HG03103 (cell line): Measurements from ENCODE around the gene PDRG1.

ENCODE experiments used
- ATAC-seq: cut with Tn5 transposase; IDR thresholded peaks from one replicate; pipeline ENCODE4 v1.9.1; 2021; ENCODE audit warnings: low read depth; ENCODE audit not compliant: unreplicated experiment

The PDRG1 gene

DNA sequence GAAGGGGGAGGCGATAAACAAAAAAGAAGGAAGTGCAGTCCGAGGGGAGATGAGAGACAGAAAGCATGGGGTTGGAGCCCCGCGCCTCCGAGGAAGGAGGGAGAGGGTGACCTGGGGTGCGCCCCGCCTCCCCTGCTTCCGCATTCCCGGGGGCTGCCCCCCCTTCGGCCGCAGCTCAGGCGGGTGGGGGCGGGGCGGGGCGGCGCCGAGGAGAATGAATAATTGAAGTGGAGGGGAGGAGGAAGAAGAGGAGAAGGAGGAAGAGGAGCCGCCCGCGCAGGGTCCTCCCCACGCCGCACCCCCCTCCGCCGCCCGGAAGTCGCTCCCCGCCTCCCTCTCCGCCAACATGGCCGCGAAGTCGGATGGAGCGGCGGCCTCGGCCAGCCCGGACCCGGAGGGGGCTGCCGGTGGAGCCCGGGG is 16.0 kb upstream of the PDRG1 start, which contains the start of gene XKR7:
Gene XKR7, plus strand, starts transcription at position 322 of the 420 bp plus-strand sequence. Its CDS starts 25 bp downstream, at position 347.
- no peak for ATAC-seq

DNA sequence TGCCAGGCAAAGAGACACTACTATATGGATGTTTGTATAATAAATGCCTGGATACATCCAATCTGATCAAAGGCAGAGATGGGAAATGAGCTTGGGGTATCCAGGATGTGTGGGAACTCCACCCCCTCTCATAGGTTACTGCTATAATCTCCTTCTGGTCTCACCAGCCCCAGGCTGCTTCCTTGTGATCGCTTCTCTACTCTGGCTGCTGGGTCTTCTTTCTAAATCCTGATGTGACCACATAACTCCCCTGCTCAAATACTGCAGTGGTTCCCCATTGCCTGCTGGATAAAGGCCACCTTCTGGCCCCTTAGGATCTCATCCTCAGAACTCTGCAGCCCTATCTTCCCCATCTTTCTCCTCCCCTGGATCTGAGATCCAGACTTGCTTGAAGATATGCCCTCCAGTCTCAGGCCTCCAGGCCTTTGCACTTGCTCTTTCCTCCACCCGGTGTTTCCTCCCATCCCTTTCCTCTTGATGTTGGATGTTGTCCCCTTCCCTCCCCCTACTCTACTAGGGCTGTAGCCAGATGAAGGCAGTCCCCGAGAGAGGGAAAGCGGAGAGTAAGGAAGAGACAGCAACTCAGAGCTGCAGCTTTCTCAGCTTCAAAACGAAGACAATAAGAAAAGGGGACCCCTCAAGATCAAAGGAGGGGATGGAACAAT is 15.3 kb upstream of the PDRG1 start:
- ATAC-seq, result no peak

DNA sequence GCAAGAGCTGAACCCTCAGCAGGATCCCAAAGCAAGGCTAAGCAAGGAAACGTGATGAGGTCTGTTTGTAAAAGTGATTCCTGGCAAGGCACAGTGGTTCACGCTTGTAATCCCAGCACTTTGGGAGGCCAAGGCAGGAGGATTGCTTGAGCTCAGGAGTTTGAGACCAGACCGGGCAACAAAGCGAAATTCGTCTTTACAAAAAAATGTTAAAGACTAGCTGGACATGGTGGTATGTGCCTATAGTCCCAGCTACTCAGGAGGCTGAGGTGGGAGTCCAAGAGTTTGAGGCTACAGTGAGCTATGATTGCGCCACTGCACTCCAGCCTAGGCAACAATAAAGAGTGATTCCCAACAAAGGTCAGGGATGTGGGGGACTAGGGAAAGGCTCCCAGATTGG is 12.0 kb upstream of the PDRG1 start:
- ATAC-seq, result no peak

DNA sequence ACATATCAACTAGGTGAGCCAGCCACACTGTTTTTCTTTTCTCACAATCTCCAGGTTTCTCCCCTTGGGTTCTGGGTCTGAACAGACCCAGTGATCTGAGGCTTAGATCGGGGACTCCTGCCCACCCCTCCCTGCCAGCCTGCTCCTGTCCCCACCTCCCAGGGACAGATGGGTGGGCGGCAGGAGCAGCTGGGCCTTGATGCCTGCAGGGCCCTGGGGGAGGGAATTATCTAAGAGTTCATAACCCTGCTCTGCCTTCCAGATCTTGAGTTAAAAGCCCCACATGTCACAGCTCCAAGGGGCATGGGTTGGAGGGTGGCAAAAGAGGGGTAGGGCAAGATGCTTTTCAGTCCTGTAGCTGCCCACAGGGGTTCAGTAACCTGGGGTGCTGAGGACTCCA is 10.9 kb upstream of the PDRG1 start:
- no peak for ATAC-seq

DNA sequence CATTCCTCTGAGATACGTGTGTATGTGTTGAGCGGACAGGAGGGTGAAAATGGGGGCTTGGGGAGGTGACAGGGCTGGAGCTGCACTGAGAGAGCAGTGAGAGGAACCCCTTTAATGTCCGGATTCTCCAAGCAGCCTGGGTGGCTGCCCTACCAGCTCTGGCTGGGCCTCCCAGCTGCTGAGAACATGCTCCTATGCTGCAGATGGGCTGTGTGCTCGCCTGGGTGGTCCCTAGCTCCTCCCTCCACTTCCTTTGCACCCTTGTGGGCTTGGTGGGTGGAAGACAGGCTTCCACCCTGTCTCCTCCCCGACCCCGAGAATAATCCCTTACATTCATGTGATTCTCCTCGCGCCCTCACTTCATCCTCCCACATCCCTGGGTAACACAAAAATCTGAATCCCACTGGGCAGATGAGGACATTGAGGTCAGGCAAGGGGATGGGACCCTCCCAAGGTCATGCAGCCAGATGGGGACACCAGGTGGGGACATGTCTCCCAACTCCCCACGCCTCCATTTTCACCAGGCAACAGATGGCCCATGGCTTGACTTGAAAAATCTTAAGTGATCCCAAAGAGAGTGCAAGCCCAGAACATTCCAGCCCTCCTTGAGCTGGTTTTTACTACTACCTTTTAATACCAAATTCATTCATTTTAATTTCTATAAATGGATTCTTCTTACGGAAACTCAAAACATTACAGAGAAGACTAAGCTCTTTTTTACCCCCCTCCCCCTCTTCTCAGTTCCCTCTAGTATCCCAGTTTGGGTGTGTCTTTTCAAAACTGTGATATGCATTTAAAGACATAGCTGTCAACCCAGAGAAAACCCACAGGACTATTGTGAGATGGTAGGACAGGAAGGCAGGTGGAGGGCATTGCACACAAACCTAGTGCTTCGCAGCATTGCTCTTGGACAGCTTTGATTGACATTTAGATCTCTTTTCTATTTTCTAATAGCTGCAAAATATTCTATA is 5.0 kb upstream of the PDRG1 start:
- no peak for ATAC-seq

DNA sequence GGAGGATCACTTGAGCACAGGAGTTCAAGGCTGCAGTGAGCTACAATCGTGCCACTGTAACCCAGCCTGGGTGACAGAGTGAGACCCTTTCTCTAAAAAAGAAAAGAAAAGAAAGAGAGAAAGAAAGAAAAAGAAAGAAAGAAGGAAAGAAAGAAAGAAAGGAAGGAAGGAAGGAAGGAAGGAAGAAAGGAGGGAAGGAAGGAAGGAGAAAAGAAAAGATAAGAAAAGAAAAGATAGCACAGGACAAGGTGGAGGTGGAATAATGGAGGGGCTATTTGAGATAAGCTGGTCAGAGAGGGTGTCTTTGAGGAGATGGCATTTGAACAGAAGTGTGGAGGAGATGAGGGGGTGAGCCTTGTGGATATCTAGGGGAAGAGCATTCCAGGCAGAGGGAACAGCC is 2.7 kb upstream of the PDRG1 start:
- ATAC-seq, result no peak

DNA sequence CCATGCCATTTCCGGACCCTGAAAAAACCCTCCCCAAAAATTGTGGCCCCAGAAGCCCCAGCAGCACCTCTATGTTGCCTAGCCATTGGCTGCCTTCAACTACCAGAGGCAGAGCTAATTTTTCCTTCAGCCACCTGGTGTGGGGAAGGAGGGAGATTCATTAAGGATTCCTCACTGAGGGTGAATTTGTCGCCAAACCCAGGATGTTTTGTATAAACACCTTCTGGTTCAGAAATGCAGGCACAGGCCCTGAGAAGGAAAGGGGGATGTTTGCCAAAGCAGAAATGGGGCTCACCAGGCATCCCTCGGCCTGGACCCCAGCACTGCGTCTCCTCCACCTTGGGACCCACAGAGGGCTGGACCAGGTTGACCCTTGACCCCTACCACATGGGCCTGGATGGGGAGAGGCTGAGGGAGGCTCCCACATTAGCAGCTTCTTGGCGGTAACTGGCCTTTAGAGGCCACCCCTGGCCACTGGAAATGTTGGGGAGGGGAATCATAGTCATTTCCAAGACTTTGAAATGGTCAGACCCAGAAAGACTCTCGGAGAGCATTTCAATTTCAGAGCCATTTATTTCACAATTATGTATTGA is 1.8 kb upstream of the PDRG1 start:
- ATAC-seq, result no peak

DNA sequence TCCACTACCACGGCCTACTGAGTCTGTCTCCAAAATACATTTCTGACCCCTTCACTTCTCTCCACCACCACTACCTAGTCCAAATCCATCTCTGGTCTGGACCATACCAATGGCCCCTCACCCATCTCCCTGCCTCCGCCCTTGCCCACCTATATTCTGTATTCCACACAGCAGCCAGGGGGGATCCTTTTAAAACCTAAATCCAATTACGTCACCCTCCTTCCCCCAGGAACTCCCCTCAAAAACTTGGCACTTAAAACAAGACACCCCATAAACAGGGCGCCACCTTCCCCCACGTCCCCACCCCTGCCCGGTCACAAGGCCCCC is 680 bp downstream of the PDRG1 start:
- ATAC-seq, result no peak

DNA sequence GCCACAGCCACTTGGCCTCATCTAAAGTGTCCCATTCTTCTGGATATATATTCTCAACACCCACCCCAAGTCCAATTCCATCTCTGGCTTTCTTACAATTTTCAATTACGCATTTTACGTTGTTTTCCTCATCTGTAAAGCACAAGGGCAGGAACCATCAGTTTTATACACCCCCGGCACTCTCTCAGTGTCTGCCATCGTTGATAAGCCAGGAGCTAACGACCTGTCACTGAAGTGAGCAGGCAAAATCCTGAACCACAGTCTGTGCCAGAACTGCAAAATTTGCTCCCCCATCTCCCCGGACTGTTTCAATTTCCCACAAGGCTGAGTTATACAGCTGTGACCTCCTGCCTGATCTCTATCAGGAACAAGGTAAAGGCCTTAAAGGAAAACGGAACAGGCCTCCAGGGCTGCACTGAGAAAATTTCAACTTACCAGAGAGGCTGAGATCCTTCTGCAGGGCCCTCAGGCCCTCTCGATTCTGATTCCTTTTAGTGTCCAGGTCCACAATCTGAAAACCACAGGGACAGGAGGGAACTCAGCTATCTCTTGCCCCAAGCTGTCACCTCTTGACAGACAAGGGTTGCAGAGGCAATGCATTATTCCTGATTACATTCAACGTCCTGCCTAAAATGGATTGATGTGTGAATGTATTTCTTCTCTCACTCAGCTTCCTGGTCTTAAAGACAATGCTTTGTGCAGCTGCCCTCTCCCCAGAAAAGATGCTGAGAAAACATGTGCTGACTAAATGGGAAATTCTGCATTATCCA is 1.8 kb downstream of the PDRG1 start:
- no peak for ATAC-seq

DNA sequence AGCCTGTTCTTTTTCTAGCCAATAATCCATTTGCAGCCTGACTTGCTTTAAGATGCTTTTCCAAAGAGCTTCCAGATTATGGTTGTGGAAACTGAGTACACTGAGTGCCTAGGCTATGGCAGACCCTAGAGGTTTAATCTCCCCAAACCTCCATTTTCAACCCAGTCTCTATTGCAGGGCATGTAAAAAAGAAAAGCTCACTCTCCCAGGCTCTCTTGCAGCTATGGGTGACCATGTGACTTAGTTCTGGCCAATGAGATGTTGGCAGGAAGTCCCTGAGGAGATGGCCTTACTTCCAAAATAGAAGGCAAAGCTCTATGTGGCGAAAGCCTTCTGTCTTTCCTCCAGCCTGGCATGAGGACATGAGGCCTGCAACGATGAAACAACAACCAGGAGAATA is 3.8 kb downstream of the PDRG1 start:
- no peak for ATAC-seq

DNA sequence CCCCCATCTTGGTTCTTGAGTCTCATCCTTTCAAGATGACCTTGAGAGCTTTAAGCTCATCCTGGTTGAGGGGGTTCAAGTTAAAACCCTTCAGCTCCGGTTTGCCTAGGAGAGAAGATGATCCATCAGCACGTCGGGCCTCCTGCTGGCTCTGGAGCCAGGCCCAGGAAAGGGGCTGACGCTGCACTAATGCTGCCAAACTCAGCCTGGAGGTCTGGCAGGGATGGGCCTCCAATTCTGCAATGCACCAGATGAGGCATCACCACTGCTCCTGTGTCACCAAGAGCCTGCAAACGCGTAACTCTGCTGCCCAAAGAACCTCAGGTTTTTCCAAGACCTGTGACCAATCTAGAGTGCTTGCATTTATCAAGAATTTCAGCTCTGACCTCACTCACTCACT is 6.1 kb downstream of the PDRG1 start:
- no peak for ATAC-seq

DNA sequence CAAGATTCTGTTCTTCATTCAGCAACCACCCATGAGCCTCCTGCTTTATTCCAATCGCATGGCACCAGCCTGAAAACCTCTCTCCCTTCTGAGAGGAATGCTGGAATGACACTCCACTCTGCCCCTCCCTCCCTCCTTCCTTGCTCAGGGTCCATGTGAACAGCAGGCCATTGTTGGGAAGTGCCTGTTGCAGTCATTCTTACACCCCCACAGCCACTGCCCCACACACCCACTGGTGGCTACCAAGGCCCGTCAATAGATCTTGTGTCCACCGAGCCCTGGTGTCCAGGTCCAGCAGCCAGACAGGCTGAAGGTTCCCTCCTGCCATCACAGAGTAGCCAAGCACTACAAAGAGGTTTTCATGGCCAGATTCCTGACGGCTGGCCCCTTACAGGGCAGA is 6.5 kb downstream of the PDRG1 start:
- no peak for ATAC-seq

DNA sequence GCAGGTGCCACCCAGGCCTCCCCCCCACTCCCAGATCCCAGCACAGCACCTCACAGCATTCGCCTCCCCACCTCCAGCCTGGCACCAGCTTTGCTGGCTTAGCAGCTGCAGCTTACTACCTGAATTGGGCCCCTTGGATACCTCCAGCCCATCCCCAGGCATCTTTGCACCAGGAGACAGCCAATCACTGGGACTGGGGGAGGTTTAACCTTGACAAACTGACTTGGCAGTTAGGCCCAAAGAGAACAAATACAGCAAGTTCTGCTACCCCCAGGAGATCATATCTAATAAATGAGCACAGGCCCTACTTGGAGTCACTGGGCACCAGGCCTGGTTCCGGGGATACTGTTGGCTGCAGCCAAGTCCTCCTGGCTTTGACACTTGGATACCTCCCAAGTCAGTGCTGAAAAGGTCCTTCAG is 8.8 kb downstream of the PDRG1 start:
- no peak for ATAC-seq

DNA sequence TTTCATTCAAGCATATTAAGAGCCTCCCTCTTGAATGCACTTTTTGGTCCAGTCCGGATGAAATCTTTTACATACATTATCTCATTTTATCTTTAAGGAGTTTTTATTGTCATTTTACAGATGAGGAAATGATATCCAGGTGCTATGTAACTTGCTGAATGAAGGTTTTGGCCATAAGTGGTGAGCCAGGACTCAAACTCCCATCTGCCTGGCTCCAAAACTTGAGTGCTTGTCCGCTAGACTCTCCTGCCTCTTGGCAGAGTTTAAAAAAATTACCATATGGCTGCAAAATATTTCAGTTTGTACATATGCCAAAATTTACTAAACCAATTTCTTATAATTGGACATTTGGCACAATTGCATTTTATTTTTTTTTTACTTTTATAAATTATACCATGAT is 12.2 kb downstream of the PDRG1 start:
- no peak for ATAC-seq

DNA sequence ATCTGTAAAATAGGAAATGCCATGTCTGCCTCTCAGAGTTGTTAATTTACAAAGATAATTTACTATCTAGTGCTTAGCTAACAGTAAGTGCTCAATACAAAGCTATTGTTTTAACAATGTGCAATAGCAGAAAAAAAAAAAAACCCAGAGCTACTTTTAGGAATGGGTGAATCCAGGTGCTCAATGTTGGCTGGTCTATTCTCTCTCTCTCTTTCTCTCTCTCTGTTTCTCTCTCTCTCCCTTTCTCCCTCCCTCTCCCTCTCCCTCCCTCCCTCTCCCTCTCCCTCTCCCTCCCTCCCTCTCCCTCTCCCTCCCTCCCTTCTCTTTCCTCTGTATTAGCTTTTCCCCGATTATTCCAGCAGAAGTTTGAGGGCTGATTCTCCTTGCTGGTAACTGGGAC is 14.0 kb downstream of the PDRG1 start:
- ATAC-seq, result no peak

DNA sequence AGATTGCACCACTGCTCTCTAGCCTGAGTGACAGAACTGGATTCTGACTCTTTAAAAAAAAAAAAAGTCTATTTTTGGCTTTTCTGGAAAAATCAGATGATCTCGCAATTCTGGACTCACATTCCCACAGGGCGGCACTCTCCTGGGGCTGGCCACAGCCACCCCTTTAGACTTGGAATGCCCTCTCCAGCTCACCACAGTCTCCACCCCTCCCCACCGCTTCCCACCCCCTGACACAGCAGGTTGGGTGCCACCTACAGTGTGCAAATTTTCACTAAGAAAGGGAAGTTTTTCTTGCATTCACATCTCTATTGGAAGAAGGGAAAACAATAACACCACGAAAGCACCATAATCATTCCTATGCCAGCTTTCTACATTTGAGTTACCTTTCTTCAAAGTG is 15.4 kb downstream of the PDRG1 start:
- no peak for ATAC-seq

DNA sequence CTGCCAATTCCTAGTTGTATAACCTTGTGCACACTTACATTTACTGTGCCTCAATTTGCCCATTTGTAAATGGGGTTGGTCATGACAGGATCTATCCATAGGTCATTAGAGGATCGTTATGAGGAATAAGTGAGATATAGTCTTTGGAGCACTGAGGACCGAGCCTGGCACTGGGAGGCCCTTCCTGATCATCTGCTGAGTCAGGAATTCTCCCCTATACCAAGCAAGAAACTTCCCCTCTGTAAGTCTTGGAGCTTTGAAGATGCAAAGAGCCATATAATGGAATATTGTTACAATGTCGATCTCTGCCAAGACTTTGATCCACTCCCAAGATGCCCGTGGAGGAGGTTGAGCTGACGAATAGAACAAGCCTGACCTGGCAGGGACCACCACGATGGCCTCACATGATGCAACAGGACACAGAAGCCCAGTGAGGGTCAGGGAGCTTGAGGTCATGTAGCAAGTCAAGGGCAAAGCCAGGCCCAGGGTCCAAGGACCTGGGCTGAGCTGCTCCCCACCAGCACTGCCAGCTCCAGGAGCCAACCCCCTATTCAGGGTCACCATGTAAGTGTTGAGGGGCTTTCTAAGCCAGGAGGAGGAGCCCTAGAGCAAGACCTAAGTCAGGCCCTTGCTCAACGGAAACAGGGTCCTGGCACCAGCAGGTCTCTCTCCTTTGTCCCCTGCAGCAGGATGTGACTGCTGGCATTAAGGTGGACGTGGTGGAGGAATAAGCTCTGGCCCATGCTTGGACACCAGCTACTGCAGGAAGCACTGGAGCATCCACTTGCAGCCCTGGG is 16.7 kb downstream of the PDRG1 start:
- ATAC-seq, result no peak

DNA sequence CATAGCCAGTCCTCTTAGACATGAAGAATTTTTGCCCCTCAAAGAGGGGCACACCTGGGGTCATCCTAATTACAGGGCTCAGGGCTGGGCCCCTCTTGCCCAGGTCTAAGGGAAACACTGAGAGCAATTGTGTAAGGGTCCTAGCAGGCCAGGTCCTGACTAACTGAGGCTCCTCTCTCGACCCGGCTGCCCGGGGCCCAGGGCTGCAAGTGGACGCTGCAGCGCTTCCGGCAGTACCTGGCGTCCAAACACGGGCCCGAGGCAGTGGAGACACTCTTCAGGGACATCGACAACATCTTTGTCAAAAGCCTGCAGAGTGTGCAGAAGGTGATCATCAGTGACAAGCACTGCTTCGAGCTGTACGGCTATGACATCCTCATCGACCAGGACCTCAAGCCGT is 17.4 kb downstream of the PDRG1 start:
- no peak for ATAC-seq

DNA sequence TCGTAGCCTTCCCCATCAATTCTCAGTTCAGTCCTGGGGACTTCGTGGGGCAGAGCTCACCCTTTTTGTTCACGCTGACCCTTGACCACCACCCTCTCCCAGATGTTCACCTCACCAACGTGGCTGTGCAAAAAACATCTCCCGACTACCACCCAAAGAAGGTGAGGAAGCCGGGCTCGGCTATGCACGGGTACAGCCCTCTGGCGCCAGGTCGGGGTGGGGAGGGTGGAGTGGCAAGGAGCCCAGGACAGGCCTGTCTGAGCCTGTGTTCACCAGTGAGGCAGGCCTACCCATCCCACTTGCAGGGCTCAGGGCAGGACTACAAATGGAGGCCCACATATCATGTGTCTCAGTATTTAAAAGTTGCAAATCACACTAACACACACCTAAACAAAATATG is 18.1 kb downstream of the PDRG1 start:
- ATAC-seq, result no peak

DNA sequence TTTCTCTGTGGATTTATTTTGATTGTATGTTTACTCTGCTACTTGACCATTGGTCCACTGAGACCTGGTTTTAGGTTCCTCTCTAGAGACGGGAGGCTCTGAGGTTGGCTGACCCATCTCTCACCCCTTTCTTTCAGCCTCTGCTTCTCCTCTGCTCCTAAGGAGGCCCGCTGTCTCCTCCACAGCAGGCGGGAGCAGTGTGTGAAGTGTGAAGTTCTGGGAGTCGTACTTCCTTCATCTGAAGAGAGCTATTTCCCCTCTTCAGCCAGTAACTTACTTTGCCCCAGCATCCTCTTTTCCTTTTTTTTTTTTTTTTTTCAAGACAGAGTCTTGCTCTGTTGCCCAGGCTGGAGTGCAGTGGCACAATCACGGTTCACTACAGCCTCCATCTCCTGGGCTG is 21.1 kb downstream of the PDRG1 start:
- no peak for ATAC-seq
